Effector memory CD4-positive, alpha-beta T cell (primary cell): ENCODE results near the gene NR2F1-AS1.

Experiments used
- DNase-seq, 3 donors: peaks; one replicate each; pipeline ENCODE4 v3.0.0-alpha.2; 2020
- H3K27ac ChIP-seq: 2 replicates; pipeline ENCODE4 v1.7.0; 2013; ENCODE audit warnings: mild to moderate bottlenecking, low read length, moderate library complexity; ENCODE audit not compliant: insufficient read depth, poor library complexity, severe bottlenecking
- H3K27me3 ChIP-seq: replicated peaks from 2 replicates; pipeline ENCODE4 v1.7.0; 2013; ENCODE audit warnings: mild to moderate bottlenecking, low read length; ENCODE audit not compliant: insufficient read depth, control insufficient read depth, poor library complexity, severe bottlenecking
- H3K36me3 ChIP-seq: 2 replicates; pipeline ENCODE4 v1.7.0; 2013; ENCODE audit warnings: mild to moderate bottlenecking, low read length, moderate library complexity; ENCODE audit not compliant: control insufficient read depth, insufficient read depth
- H3K4me1 ChIP-seq: 2 replicates; pipeline ENCODE4 v1.7.0; 2013; ENCODE audit warnings: low read length, mild to moderate bottlenecking; ENCODE audit not compliant: control insufficient read depth, insufficient read depth, poor library complexity, severe bottlenecking
- H3K4me3 ChIP-seq: 2 replicates; pipeline ENCODE4 v1.7.0; 2013; ENCODE audit warnings: low read length, low read depth, mild to moderate bottlenecking; ENCODE audit not compliant: insufficient read depth, poor library complexity, severe bottlenecking
- H3K9me3 ChIP-seq: 2 replicates; pipeline ENCODE4 v1.7.0; 2013; ENCODE audit warnings: mild to moderate bottlenecking, low read length, moderate library complexity; ENCODE audit not compliant: control insufficient read depth

NR2F1-AS1 gene

GRCh38 chr5:93589152-93589828 is 8.3 kb upstream of the NR2F1-AS1 start:
- no peaks in the 10 kb centered on the region for H3K9me3 ChIP-seq
- peaks cover 58% of the 10 kb centered on the region for H3K27me3 ChIP-seq
- no peak overlapping the region for H3K27ac ChIP-seq
- H3K4me1 ChIP-seq = peaks cover 8% of the 10 kb centered on the region
- no peaks in the 10 kb centered on the region for H3K36me3 ChIP-seq
- H3K4me3 ChIP-seq = no peak overlapping the region
- DNase-seq = no peak

- no peak overlapping the region for H3K4me3 ChIP-seq
- H3K36me3 ChIP-seq = no peaks in the 10 kb centered on the region
- H3K9me3 ChIP-seq = no peaks in the 10 kb centered on the region
- H3K4me1 ChIP-seq = peaks cover 12% of the 10 kb centered on the region
- peaks cover 55% of the 10 kb centered on the region for H3K27me3 ChIP-seq
- H3K27ac ChIP-seq = no peak overlapping the region
- DNase-seq = no peak
Measured at GRCh38 chr5:93588352-93589151, 7.5 kb upstream of the NR2F1-AS1 start.

GRCh38 chr5:93587597-93588351 is 6.8 kb upstream of the NR2F1-AS1 start:
- H3K4me1 ChIP-seq = peaks cover 20% of the 10 kb centered on the region
- H3K36me3 ChIP-seq = no peaks in the 10 kb centered on the region
- no peaks in the 10 kb centered on the region for H3K9me3 ChIP-seq
- no peak overlapping the region for H3K4me3 ChIP-seq
- no peak for DNase-seq
- no peak overlapping the region for H3K27ac ChIP-seq
- peaks cover 56% of the 10 kb centered on the region for H3K27me3 ChIP-seq

- H3K4me3 ChIP-seq = no peak overlapping the region
- DNase-seq = no peak
- peaks cover 63% of the 10 kb centered on the region for H3K27me3 ChIP-seq
- peaks cover 21% of the 10 kb centered on the region for H3K4me1 ChIP-seq
- no peaks in the 10 kb centered on the region for H3K36me3 ChIP-seq
- H3K9me3 ChIP-seq = no peaks in the 10 kb centered on the region
- H3K27ac ChIP-seq = no peak overlapping the region
Measured at GRCh38 chr5:93586736-93587596, 5.9 kb upstream of the NR2F1-AS1 start.

GRCh38 chr5:93585767-93586385 is 4.9 kb upstream of the NR2F1-AS1 start:
- Histone ChIP-seq H3K27ac (no peak overlapping the region), H3K36me3 (no peaks in the 10 kb centered on the region), H3K27me3 (peaks cover 71% of the 10 kb centered on the region), H3K9me3 (no peaks in the 10 kb centered on the region), H3K4me3 (no peak overlapping the region), H3K4me1 (peaks cover 27% of the 10 kb centered on the region)
- no peak for DNase-seq

GRCh38 chr5:93585041-93585766 is 4.2 kb upstream of the NR2F1-AS1 start:
- peaks cover 72% of the 10 kb centered on the region for H3K27me3 ChIP-seq
- no peaks in the 10 kb centered on the region for H3K36me3 ChIP-seq
- H3K4me1 ChIP-seq = peaks cover 34% of the 10 kb centered on the region
- H3K4me3 ChIP-seq = no peak overlapping the region
- H3K9me3 ChIP-seq = no peaks in the 10 kb centered on the region
- no peak overlapping the region for H3K27ac ChIP-seq
- no peak for DNase-seq

GRCh38 chr5:93584596-93585040 is 3.6 kb upstream of the NR2F1-AS1 start:
- DNase-seq = no peak
- H3K27me3 ChIP-seq = peaks cover 78% of the 10 kb centered on the region

GRCh38 chr5:93583768-93584595 is 3.0 kb upstream of the NR2F1-AS1 start:
- no peaks in the 10 kb centered on the region for H3K36me3 ChIP-seq
- H3K4me1 ChIP-seq = peaks cover 46% of the 10 kb centered on the region
- peaks cover 79% of the 10 kb centered on the region for H3K27me3 ChIP-seq
- H3K9me3 ChIP-seq = no peaks in the 10 kb centered on the region
- no peak overlapping the region for H3K27ac ChIP-seq
- DNase-seq = no peak
- H3K4me3 ChIP-seq = no peak overlapping the region

More at GRCh38 chr5:93584596-93585040, 3.6 kb upstream of the NR2F1-AS1 start:
- no peaks in the 10 kb centered on the region for H3K36me3 ChIP-seq
- no peak overlapping the region for H3K4me3 ChIP-seq
- no peak overlapping the region for H3K27ac ChIP-seq
- H3K9me3 ChIP-seq = no peaks in the 10 kb centered on the region
- peaks cover 40% of the 10 kb centered on the region for H3K4me1 ChIP-seq
